HG02678 (cell line): ENCODE results near the gene HSDL2.
"Not testable (repeated sequence)": the region's sequence is repeated elsewhere in the genome, so short reads cannot be mapped to it uniquely, and the experiment has no call there.

ENCODE experiments used
- ATAC-seq: cut with Tn5 transposase; IDR thresholded peaks from one replicate; pipeline ENCODE4 v1.9.1; 2021; ENCODE audit warnings: mild to moderate bottlenecking, moderate library complexity; ENCODE audit not compliant: unreplicated experiment

Gene HSDL2

DNA sequence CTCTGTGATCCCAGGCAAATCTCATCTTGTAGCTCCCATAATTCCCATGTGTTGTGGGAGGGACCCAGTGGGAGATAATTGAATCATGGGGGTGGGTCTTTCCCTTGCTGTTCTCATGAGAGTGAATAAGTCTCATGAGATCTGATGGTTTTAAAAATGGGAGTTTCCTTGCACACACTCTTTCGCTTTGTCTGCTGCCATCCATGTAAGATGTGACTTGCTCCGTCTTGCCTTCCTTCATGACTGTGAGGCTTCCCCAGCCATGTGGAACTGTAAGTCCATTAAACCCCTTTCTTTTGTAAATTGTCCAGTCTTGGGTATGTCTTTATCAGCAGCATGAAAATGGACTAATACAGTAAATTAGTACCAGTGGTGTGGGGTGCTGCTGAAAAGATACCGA is 14.7 kb upstream of the HSDL2 start:
- not testable (repeated sequence) for ATAC-seq

DNA sequence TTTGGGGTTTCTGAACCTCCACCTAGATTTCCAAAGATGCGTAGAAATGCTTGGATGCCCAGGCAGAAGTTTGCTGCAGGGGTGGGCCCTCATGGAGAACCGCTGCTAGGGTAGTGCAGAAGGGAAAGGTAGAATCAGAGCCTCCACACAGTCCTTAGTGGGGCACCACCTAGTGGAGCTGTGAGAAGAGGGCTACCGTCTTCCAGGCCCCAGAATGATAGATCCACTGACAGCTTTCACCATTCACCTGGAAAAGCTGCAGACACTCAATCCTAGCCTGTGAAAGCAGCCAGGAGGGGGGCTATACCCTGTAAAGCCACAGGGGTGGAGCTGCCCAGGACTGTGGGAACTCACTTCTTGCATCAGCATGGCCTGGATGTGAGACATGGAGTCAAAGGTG is 13.3 kb upstream of the HSDL2 start:
- no peak for ATAC-seq

DNA sequence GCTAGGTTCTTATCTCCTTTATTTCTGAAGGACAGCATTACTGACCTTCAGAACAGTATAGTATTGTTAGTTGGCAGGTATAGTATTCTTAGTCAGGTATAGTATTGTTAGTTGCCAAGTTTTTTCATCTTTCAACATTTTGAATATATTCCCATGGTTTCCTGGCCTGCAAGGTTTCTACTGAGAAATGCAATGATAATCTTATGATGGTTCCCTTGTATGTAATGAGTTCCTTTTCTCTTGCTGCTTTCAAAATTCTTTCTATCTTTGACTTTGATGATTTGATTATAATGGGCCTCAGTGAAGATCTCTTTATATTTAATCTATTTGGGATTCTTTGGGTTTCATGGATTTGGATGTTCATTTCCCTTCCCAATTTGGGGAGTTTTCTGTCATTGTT is 12.4 kb upstream of the HSDL2 start:
- ATAC-seq, result no peak

DNA sequence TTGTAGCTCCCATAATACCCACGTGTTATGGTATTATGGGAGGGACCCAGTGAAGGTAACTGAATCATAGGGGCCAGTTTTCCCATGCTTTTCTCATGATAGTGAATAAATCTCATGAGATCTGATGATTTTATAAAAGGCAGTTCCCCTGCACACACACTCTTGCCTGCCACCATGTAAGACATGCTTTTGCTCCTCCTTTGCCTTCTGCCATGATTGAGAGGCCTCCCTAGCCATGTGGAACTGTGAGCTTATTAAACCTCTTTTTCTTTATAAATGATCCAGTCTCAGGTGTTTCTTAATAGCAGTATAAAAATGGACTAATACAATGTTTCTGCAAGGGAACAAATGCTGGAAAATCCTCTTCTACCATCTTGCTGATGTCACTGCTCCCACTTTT is 10.1 kb upstream of the HSDL2 start:
- ATAC-seq, result no peak

DNA sequence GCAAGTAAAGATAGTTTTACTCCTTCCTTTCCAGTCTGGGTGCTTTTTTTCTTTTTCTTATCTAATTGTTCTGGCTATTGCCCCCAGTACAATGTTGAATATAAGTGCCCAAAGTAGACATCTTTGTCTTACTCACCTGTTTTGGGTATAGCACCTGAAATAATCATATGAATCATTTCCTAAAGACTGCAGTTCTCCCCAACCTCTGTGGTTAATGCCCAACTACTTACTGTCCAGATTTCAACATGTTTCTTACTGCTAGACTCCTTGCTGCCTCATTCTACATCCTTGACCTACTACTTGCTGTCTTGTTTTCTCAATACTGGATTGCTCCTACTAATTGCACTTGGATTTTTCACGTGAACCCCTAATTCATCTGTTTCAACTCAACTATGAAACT is 8.8 kb upstream of the HSDL2 start:
- ATAC-seq, result no peak

DNA sequence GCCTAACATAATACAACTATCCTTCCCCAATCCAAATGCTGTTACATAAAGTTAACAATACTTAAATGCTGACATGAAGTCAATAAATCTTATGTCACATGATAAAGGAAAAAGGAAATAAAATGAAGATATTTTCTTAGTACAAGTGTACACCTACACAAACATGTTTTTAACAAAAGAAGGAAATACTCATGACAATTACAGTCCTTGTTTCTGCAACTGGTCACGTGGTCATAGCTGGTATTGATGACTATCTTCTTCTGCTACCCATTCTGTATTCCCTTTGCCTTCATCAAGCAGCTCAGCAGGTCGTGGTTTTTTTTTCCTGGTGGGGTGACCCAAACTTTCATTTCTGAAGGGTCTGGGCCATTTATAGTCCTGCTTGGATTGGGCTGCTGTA is 6.2 kb upstream of the HSDL2 start:
- ATAC-seq, result not testable (repeated sequence)

DNA sequence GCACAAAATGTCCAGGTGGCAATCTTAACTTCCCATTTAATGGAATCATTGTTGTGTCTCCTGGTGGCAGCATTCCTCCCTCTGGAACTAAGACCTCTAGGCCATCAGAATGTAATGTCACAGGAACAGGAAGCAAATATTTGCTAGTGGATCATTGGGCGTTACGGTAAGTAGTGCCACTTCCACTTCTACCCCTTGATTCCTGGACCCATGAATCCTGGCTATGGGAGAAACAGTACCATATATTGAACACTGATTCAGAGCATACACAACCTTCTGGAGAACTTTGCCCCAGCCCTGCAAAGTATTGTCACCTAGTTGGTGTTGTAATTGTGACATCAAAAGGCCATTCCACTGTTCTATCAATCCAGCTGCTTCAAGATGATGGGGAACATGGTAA is 5.7 kb upstream of the HSDL2 start:
- ATAC-seq, result not testable (repeated sequence)

DNA sequence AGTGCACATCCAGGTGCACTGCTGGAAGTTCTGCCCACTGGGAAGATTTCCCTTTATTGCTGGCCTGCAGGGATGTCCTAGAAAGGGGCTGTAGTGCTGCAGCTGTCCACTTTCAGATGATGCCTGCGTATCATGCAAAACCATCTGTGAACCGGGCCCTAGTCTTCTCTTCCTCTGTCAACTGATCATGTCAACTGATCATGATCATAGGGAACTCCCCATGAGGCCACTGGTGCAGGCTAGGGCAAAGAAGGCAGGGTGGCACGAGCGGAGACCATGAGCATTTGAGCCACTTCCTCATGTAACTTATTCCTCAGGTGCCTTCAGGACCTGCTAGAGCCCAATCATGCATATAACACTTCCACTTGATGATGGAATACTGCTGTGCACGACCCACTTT is 4.5 kb upstream of the HSDL2 start:
- ATAC-seq, result no peak

DNA sequence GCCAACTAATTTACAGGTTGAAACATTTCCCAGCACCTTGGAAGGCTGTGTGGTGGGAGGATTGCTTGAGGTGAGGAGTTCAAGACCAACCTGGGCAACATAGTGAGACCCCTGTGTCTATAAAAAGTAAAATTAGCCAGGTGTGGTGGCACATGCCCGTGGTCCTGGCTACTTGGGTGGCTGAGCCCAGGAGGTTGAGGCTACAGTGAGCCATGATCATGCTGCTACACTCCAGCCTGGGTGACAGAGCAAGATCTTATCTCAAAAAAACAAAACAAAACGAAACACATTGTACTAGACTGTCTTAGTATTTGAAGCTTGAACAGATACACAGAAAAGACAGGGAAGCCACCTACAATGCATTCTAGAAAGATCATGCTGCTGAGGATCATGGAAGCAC is 2.8 kb upstream of the HSDL2 start:
- no peak for ATAC-seq

DNA sequence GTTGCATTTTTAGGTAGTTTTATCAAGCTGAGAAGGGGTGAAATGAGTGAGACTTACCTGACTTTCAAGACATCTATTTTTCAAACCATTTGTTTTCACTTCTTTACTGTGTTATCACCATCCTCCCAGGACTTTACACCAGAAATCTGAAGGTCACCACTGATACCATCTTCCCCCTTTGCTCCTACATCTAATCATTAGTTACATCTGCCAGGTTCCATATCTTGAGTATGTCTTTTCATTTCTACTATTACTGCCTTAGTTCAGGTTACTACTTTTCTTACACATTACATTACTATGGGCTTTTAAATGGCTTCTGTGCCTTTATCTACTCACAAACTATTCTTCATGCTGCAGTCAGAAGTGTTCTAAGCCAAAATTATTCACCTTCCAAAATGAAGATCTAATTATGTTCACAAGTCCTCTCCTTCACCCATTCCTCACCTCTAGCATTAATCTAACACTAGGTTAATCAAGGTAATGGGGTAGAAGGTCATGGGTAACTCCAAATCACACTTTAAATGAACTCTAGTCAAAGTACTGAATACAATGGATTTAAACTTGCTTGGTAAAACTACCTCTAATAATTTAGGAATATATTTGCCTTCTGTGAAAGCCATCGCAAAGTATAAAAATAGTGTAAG is 2.1 kb upstream of the HSDL2 start:
- ATAC-seq, result no peak

DNA sequence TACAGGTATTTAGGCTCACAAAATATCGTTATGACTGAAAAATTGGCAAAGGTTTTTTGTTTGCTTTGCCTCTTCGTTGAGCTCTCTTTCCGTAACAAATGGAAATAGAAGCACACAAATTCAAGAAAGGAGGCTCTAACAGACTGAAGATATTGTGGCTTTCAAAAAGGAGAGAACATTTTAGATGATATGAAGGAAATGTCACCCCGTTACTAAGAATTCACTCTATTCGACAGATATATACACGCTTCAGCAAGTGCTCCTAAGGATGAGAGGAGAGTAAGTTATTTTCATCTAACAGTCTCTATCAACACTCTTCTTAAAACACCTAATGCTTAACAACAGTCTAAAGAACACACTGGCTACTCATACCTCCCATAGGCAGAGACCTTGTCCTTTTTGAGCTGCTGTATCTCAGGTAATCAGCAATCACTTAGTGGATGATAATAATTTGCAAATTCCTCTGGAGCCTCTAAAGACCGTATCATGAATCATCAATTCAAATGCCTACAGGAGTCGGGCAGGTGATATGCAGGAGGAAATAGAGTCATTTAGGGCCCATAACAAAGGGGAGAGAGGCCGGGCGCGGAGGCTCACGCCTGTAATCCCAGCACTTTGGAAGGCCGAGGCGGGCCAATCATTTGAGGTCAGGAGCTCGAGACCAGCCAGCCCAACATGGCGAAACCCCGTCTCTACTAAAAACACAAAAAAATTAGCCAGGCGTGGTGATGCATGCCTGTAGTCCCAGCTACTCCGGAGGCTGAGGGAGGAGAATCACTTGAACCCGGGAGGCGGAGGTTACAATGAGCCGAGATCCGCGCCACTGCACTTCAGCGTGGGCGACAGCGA is 1.4 kb upstream of the HSDL2 start:
- ATAC-seq, result peak; percentile 5

DNA sequence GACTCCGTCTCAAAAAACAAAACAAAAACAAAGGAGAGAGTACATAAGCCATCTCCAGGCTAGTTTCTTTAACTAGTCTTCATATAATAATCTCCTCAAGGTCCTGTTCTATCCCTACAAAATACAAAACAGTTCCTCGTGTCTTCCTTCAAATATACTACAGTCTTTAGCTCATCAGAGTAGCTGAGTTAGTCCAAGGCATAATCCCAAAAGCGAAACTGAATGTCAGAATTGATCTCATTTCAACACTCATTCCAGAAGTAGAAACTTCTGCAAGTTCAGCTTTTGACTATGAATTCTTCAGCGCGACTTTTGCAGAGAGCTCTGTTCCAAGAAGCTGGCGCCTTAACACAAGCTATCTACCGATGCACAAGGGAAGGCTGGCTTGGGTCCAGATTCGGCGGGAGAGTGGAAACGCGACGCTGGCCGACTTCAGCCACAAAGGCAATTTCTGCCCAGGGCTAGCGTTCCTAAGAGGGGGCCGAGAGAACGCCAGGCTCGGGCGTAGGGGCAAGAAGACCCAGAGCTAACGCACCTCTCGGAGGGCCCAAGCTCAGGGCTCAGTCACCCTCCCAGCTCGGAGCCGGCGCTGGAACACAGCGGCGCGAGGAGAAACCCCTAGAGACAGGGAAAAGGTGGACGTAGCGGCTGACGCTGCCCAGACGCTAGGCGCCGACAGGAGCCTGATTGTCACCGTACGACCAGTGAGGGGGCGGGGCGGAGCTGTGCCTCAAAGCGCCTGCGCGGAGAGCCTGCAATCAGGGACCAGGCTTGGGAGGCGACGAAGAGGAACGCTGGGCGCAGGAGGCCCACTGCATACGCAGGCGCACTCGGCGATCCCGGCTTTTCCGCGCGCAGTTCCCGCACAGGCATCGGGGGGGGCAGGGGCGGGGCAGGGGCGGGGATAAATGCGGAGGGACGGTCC is 469 bp upstream of the HSDL2 start:
- peak; percentile 86 for ATAC-seq

DNA sequence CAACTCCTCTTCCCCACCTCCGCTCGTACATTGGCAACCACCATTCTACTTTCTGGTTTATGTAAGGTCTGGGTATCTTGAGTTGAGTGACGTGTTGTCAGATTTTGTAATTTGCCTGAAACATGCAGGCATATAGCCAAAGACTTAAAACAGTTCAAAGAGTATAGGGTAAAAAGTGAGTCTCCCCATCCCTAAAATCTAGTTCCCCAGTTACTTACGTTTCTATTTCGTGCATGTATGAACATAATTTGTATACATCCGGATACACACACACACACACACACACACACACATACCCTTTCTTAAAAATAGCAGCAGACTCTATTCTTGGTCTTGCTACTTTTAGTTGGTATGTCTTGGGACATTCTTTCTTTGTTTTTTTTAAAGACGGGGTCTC is 915 bp downstream of the HSDL2 start:
- no peak for ATAC-seq

DNA sequence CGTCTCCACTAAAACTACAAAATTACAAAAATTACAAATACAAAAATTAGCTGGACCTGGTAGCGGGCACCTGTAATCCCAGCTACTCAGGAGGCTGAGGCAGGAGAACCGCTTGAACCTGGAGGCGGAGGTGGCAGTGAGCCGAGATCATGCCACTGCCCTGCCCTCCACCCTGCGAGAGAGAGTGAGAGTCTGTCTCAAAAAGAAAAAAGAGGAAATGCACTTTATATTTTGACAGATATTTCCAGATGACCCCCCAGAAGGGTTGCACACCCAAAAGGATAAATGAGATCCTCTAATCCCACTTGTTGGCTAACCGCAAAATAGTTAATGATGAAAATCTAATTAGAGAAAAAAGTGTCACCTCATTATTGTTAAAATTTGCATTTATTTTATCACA is 2.2 kb downstream of the HSDL2 start:
- ATAC-seq, result no peak

DNA sequence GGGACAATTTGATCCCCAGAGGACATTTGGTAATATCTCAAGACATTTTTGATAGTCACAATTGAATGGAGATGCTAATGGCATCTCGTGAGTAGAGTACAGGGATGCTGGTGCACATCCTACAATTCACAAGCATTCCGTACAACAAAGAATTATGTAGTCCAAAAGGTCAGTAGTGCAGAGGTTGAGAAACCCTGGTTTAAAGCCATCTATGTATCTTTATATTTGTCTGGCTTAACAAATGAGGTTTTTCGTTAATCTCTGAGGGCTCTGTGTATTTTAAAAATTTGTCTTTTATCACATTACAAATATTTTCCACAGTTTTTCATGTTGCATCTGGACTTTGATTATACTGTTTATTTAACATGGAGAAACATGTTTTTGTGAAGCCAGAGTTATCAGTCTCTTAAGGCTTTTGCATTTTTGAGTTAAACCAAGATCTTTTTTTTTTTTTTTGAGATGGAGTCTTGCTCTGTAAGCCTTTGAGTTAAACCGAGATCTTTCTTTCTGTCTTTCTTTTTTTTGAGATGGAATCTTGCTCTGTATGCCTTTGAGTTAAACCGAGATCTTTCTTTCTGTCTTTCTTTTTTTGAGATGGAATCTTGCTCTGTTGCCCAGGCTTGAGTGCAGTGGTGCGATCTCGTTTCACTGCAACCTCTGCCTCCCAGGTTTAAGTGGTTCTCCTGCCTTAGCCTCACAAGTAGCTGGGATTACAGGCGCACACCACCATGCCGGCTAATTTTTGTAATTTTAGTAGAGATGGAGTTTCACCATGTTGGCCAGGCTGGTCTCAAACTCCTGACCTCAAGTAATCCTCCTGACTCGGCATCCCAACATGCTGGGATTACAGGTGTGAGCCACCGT is 2.8 kb downstream of the HSDL2 start:
- no peak for ATAC-seq

DNA sequence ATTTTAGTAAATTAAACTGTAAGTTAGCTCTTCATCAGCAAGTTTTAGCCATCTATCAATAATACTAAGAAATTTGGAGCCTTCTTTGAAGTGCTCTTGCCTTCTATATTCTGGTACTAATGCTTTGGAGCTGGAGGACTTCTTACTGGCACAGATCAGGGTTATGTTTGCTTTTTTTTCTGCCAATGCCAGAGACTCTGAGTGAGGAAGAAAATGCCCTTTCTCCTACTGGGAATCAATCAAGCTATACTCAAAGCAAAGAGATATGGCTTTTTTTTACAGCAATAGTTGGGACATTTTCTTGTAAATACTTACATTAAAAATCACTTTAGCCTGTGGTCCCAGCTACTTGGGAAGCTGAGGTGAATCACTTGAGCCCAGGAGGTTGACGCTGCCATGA is 4.3 kb downstream of the HSDL2 start:
- no peak for ATAC-seq

DNA sequence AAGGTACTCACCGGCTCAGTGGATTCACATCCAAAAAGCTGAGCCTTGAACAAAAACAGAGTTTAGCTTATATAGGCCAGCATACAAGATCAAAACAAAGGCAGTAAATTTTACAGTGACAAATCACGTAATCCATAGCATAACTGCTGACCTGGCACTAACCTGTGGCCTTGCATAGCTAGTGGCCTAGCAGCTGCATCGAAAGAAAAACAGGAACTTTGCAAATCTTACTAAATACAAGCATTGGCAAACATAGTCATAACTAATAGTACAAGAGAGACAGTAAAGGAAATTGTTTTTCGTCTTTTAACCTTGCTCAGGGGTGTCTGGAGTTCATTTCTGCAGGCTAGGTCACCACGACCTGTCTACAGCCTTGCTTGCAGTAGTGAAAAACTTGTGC is 4.8 kb downstream of the HSDL2 start:
- ATAC-seq, result no peak

DNA sequence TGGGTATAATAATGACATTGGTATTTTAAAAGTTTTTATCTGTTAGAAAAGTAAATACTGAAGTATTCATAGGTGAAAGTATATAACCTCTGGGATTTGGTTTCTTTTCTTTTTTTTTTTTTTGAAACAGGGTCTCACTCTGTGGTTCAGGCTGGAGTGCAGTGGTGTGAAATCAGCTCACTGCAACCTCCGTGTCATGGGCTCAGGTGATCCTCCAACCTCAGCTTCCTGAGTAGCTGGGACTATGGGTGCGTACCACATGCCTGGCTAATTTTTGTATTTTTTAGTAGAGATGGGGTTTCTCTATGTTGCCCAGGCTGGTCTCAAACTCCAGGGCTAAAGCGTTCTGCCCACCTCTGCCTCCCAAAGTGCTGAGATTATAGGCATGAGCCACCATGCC is 7.2 kb downstream of the HSDL2 start:
- ATAC-seq, result no peak

DNA sequence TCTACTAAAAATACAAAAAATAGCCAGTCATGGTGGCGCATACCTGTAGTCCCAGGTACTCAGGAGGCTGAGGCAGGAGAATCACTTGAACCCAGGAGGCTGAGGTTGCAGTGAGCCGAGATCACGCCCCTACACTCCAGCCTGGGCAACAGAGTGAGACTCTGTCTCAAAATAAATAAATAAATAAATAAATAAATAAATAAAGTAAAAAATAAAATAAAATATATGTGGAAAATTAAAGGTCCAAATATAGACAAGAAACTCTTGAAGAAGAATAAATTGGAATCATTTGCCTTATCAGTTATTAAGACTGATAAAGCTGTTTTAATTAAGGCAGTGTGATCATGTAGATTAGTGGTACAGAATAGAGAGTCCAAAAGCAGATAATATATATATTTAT is 10.0 kb downstream of the HSDL2 start:
- ATAC-seq, result not testable (repeated sequence)

DNA sequence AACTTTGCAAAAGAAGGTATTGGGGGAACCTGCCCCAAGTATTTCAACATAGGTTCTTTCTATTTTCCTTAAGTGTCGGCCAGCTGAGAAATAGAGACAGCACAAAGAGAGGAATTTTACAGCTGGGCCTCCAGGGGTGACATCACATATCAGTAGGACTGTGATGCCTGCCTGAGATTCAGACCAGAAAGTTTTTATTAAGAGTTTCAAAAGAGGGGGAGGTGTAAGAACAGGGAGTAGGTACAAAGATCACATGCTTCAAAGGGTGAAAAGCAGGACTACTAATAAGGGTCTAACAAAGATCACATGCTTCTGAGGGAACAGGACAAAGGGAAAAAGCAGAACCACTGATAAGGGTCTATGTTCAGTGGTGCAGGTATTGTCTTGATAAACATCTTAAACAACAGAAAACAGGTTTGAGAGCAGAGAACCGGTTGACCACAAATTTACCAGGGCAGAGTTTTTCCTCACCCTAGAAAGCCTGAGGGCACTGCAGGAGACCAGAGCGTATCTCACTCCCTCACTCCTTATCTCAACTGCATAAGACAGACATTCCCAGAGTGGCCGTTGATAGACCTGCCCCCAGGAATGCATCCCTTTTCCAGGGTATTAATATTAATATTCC is 12.1 kb downstream of the HSDL2 start:
- ATAC-seq, result not testable (repeated sequence)
